ENCODE results near the gene BRMS1. TPM values are rescaled to one million over a fixed set of nuclear protein-coding genes. Genes with fewer than 3 reads are reported as not detected.
A peak's percentile ranks its signal among the peaks of the same experiment; 100 is the strongest.

Gene BRMS1
- total RNA-seq, 1 experiment from 2014 or later: 123 TPM

DNA sequence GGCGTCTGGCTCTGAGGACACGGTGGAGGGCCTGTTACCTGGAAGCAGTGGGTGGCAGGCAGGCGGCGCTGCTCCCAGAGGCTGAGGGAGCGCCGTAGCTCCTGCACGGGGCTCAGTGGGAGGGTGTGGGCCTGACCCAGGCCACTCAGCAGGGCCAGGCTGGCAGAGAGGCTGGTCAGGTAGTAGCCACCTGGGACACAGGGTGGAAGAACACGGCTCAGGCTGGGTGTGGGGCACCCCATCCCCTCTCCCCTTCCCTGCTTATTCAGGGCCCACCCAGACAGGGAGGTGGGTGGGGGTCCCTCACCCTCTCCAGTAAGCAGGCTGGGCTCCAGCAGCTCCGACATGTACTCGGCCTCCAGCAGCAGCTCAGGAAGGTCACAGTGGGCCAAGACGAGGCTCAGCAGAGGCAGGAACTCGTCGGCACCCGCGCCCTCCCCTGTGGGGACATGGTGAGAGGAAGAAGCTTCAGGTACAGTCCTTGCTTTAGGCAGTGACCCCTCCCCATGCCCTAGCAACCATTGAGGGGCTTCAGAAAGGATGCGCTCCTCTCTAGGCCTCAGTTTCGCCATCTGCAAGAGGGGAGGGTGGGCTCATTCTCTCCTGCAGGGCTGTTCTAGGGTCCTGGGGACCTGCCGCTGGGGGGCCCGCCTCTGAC is 11.6 kb downstream of the BRMS1 start:
- Histone ChIP-seq H3K4me1 (ENCODE audit: insufficient read depth, low read length) (peaks cover 35% of the 10 kb centered on the region), H3K9me3 (ENCODE audit: low read length) (no peaks in the 10 kb centered on the region), H3K79me2 (ENCODE audit: low read length) (peaks cover 17% of the 10 kb centered on the region), H3F3A (ENCODE audit: low read length, unreplicated experiment) (peaks cover 7% of the 10 kb centered on the region), H3K27me3 (ENCODE audit: low read length) (no peaks in the 10 kb centered on the region), H3K9ac (ENCODE audit: low read length) (no peak overlapping the region), H3K9me2 (replicated peaks; ENCODE audit: low read length) (no peaks in the 10 kb centered on the region), H4K20me1 (ENCODE audit: low read length) (no peaks in the 10 kb centered on the region), H3K27ac (ENCODE audit: low read length) (no peak overlapping the region), H3K4me3 (ENCODE audit: low read length) (no peak overlapping the region), H3K36me3 (ENCODE audit: low read depth, low read length) (peaks cover 18% of the 10 kb centered on the region; the same call in 1 of the 2 replicates), H3K4me2 (ENCODE audit: low read length) (no peak overlapping the region), H2AFZ (ENCODE audit: low read length) (no peak overlapping the region)
- BruUV-seq (replicated peaks): no TSS peak
- ATAC-seq (no peak), DNase-seq (no peak)
- TF ChIP-seq, protein P1, sequence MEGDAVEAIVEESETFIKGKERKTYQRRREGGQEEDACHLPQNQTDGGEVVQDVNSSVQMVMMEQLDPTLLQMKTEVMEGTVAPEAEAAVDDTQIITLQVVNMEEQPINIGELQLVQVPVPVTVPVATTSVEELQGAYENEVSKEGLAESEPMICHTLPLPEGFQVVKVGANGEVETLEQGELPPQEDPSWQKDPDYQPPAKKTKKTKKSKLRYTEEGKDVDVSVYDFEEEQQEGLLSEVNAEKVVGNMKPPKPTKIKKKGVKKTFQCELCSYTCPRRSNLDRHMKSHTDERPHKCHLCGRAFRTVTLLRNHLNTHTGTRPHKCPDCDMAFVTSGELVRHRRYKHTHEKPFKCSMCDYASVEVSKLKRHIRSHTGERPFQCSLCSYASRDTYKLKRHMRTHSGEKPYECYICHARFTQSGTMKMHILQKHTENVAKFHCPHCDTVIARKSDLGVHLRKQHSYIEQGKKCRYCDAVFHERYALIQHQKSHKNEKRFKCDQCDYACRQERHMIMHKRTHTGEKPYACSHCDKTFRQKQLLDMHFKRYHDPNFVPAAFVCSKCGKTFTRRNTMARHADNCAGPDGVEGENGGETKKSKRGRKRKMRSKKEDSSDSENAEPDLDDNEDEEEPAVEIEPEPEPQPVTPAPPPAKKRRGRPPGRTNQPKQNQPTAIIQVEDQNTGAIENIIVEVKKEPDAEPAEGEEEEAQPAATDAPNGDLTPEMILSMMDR (conservative IDR thresholded peaks at IDR 0.05; ENCODE audit: low read depth, low read length): no peak
- TF ChIP-seq EZH2 (IDR thresholded peaks at IDR 0.05; ENCODE audit: low read length, unreplicated experiment) (no peak), EZH2phosphoT487 (IDR thresholded peaks at IDR 0.05; ENCODE audit: borderline replicate concordance, low read length) (no peak)
- POLR2A ChIA-PET (ENCODE audit: unreplicated experiment): no interaction called here
- intact Hi-C loops (cut with micrococcal nuclease): no loop called here
- CTCF ChIA-PET: no interaction called here

DNA sequence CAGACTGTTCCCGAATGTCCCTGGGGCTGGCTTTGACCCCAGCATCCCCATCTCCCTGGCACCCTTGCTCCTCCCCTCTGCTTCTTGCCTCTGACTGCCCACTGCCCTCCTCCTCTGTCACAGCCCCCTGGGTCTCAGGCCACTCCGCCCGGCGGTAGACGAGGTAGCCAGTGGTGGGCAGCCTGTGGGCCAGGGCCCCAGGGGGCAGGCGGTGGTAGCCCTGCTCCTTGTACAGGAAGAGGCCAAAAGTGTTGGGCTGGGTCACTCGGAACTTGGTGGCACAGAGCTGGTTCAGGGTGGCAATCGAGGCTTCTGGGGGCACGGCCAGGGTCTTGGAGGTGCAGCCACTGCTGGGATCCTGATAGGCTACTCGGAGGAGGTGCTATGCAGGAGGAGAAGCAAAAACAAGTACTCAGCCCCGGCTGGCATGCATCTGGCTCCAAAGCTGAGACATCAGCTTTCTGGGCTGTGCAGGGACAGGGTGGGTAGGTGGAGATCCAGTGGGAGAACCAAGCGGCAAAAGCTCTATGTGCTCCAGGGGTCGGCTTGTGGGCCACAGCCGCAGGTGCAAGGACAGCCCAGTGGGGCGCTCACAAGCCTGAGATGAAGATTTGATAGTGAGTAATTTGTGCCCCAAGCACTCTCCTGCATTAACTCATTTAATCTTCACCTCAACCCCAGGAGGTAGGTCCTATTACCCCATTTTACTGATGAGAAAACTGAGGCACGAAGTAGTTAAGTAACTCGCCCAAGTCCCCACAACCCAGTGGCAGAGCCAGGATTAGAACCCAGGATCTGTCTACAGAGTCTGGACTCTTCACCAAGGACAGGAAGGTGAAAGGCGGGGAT is 12.3 kb downstream of the BRMS1 start:
- peaks cover 40% of the 10 kb centered on the region for H3K4me1 ChIP-seq (ENCODE audit: insufficient read depth, low read length)
- H3K79me2 ChIP-seq (ENCODE audit: low read length): peaks cover 17% of the 10 kb centered on the region
- no peak overlapping the region for H3K9ac ChIP-seq (ENCODE audit: low read length)
- H3K27ac ChIP-seq (ENCODE audit: low read length): no peak overlapping the region
- no peak overlapping the region for H3K4me3 ChIP-seq (ENCODE audit: low read length)
- H3K9me2 ChIP-seq (replicated peaks; ENCODE audit: low read length): no peaks in the 10 kb centered on the region
- H4K20me1 ChIP-seq (ENCODE audit: low read length): no peaks in the 10 kb centered on the region
- intact Hi-C loops (cut with micrococcal nuclease): no loop called here
- H3K4me2 ChIP-seq (ENCODE audit: low read length): no peak overlapping the region
- CTCF ChIA-PET: interaction anchor here (0.5 kb wide), 1 partner anchor 20 kb away, joined by 3 read pairs; no protein-coding TSS in a partner anchor
- H3F3A ChIP-seq (ENCODE audit: low read length, unreplicated experiment): peaks cover 7% of the 10 kb centered on the region
- no peak overlapping the region for H2AFZ ChIP-seq (ENCODE audit: low read length)
- POLR2A ChIA-PET (ENCODE audit: unreplicated experiment): interaction anchor here (0.6 kb wide), 1 partner anchor 196 kb away, joined by 4 read pairs; no protein-coding TSS in a partner anchor
- TSS peak; percentile 2 for BruUV-seq (replicated peaks)
- peaks cover 18% of the 10 kb centered on the region; the same call in 1 of the 2 replicates for H3K36me3 ChIP-seq (ENCODE audit: low read depth, low read length)
- no peak for DNase-seq
- no peak for ATAC-seq
- H3K27me3 ChIP-seq (ENCODE audit: low read length): no peaks in the 10 kb centered on the region
- H3K9me3 ChIP-seq (ENCODE audit: low read length): no peaks in the 10 kb centered on the region
- TF ChIP-seq EZH2phosphoT487 (IDR thresholded peaks at IDR 0.05; ENCODE audit: borderline replicate concordance, low read length): no peak
- TF ChIP-seq EZH2 (IDR thresholded peaks at IDR 0.05; ENCODE audit: low read length, unreplicated experiment): no peak
- TF ChIP-seq, protein P1 (conservative IDR thresholded peaks at IDR 0.05; ENCODE audit: low read depth, low read length): no peak

Measured in PC-3 (cell line).